RWPE2 (cell line): ENCODE measurements around the gene TSPEAR.

Experiments
- ATAC-seq: fragments of 200-7000 bp; cut with Tn5 transposase; 3 replicates; pipeline ENCODE4 v1.9.1; 2021; ENCODE audit warnings: low read depth
- DNase-seq: peaks from one replicate; pipeline ENCODE4 v3.0.0-alpha.2; 2020; ENCODE audit warnings: low spot score
- H3K27ac ChIP-seq: fragments of 450-650 bp; 2 replicates; pipeline ENCODE4 v1.5.1; 2017; ENCODE audit warnings: mild to moderate bottlenecking; ENCODE audit not compliant: poor library complexity, severe bottlenecking
- H3K27me3 ChIP-seq: fragments of 250-450 bp; sonication (Bioruptor Pico); 2 replicates; pipeline ENCODE4 v1.5.1; 2021; ENCODE audit warnings: mild to moderate bottlenecking, moderate library complexity; ENCODE audit not compliant: insufficient read depth, poor library complexity, severe bottlenecking
- H3K36me3 ChIP-seq: fragments of 250-450 bp; sonication (Bioruptor Pico); 2 replicates; pipeline ENCODE4 v1.5.1; 2020; ENCODE audit warnings: low read depth, mild to moderate bottlenecking, moderate library complexity
- H3K4me1 ChIP-seq: fragments of 250-450 bp; sonication (Bioruptor Pico); 2 replicates; pipeline ENCODE4 v1.5.1; 2021; ENCODE audit warnings: mild to moderate bottlenecking, moderate library complexity; ENCODE audit not compliant: insufficient read depth, poor library complexity, severe bottlenecking
- H3K4me3 ChIP-seq: fragments of 250-450 bp; sonication (Bioruptor Pico); 2 replicates; pipeline ENCODE4 v1.5.1; 2021; ENCODE audit warnings: mild to moderate bottlenecking, moderate library complexity; ENCODE audit not compliant: severe bottlenecking
- H3K9me3 ChIP-seq: fragments of 250-450 bp; sonication (Bioruptor Pico); 2 replicates; pipeline ENCODE4 v1.5.1; 2021; ENCODE audit warnings: mild to moderate bottlenecking, moderate library complexity; ENCODE audit not compliant: severe bottlenecking
- TF ChIP-seq, protein P1 (sequence below): fragments of 450-650 bp; IDR thresholded peaks from one replicate; pipeline ENCODE4 v1.5.1; 2017; ENCODE audit warnings: mild to moderate bottlenecking, moderate library complexity; ENCODE audit not compliant: poor library complexity, severe bottlenecking

Gene TSPEAR

DNA sequence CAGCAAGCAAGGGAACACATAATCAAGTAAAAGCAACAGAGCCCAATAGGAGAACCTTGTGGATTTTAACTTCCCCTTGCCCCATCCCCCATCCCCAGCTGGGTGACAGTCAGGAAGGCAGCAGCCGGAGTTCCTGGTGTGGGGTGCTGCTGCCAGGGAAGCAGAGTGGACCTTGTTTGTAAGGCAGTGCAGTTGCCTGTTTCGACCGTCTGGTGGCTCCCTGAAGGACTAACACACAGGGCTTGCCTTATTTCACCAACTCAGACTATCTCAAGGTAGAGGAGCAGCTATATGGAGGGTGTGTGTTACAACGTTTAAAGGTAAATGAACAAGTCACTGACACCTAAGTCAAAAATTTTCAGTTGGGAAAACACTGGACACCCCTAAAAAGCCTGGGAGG, 92.9 kb downstream of the TSPEAR start:
- Histone ChIP-seq H3K27ac (no peak overlapping the region), H3K36me3 (no peaks in the 10 kb centered on the region), H3K9me3 (peaks cover 2% of the 10 kb centered on the region), H3K4me1 (no peaks in the 10 kb centered on the region), H3K4me3 (no peak overlapping the region), H3K27me3 (peaks cover 21% of the 10 kb centered on the region)
- TF ChIP-seq, protein P1, sequence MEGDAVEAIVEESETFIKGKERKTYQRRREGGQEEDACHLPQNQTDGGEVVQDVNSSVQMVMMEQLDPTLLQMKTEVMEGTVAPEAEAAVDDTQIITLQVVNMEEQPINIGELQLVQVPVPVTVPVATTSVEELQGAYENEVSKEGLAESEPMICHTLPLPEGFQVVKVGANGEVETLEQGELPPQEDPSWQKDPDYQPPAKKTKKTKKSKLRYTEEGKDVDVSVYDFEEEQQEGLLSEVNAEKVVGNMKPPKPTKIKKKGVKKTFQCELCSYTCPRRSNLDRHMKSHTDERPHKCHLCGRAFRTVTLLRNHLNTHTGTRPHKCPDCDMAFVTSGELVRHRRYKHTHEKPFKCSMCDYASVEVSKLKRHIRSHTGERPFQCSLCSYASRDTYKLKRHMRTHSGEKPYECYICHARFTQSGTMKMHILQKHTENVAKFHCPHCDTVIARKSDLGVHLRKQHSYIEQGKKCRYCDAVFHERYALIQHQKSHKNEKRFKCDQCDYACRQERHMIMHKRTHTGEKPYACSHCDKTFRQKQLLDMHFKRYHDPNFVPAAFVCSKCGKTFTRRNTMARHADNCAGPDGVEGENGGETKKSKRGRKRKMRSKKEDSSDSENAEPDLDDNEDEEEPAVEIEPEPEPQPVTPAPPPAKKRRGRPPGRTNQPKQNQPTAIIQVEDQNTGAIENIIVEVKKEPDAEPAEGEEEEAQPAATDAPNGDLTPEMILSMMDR: no peak
- no peak for DNase-seq
- ATAC-seq: no peak

DNA sequence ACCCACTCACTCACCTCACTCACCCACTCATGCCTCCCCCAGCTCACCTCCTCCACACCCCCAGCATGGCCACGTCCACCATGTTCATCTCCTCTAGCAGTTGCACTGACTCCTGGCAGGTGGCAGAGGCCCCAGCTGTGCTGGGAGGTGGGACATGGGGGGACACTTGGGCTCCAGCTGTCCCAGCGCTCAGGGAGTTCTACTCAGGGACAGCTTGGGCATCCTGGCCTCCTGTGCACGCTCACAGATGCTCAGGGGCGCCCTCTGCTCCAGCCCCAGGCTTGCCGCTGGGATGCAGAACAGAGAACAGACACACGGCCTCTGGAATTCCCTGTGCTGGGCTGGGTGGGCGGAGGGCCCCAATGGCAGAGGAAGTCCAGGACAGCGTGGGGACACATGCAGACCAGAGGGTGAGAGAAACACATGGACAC, 94.3 kb downstream of the TSPEAR start:
- Histone ChIP-seq H3K27me3 (peaks cover 21% of the 10 kb centered on the region), H3K4me1 (no peaks in the 10 kb centered on the region), H3K4me3 (no peak overlapping the region), H3K36me3 (no peaks in the 10 kb centered on the region), H3K9me3 (no peaks in the 10 kb centered on the region), H3K27ac (no peak overlapping the region)
- TF ChIP-seq, protein P1: no peak
- ATAC-seq: no peak
- no peak for DNase-seq

DNA sequence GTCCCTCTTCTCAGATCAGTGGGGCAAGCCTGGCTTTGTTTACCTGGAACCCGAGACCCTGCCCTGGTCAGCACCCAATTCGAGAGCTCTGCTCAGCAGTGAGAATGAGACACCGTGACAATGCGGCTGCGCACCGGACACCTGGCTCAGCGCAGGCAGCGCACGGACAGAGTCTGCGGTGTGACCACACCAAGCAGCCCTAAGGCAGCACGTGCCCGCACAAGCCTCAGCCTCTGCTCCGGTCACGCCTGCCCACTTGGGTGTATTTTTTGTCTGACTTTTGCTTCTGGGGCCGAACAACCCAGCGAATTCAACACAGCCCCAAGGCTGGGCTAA, 94.8 kb downstream of the TSPEAR start:
- TF ChIP-seq, protein P1: no peak
- peak; percentile 44; the same call in 1 of the 3 replicates for ATAC-seq

DNA sequence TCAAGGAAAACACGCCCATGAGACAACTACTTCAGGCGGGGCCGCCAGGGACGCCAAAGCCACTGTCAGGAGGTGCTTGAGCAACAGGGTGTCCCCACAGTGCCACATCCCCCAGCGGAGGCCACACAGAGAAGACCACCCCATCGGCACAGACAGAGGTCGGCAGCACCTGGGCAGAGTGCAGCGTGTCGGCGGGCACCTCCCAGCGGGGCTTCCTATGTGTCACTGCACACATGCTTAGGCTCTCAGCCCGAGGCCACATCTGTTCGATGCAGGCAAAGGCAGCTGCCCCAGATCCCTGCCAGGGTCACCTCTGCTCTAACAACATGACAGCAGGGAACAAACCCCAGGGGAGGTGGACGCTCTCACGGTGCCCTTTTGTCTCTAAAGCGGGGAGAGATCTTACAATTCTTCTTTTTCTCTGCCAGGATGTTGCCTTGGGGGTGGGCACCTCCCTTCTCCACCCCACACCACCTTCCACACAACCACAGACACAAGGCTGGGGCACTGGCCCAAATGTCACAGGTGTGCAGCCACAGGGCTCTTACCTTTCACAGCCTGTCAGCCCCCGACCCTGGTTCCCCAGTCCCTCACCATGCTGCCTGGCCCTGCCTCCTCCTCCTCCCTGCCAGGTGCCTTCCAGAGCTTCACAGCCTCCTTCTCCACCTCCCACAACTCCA, 95.3 kb downstream of the TSPEAR start:
- TF ChIP-seq, protein P1: no peak
- Histone ChIP-seq H3K4me1 (no peaks in the 10 kb centered on the region), H3K4me3 (no peak overlapping the region), H3K27ac (no peak overlapping the region), H3K9me3 (no peaks in the 10 kb centered on the region), H3K36me3 (no peaks in the 10 kb centered on the region), H3K27me3 (peaks cover 21% of the 10 kb centered on the region)
- DNase-seq: no peak
- no peak for ATAC-seq

More for the DNA sequence above, 94.8 kb downstream of the TSPEAR start:
- Histone ChIP-seq H3K4me3 (no peak overlapping the region), H3K4me1 (no peaks in the 10 kb centered on the region), H3K27ac (no peak overlapping the region), H3K36me3 (no peaks in the 10 kb centered on the region), H3K27me3 (peaks cover 21% of the 10 kb centered on the region), H3K9me3 (no peaks in the 10 kb centered on the region)
- no peak for DNase-seq

DNA sequence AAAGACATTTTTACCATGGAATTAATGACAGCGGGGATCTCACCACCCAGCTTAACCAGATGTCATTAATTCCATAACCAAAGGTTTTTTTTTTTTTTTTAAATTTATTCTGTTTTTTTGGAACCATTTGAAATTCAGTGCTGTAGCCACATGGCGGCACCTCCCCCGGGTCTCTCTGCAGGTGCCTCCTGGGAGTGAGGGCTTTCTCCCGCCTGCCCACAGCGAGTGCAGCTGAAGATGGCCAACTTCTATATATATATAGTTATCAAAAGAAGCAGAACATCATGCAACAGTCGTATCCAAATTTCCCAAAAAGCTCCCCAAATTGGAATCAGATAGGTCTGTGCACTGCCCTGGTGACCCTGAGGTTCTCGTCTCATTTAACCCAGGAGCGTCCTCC, 95.9 kb downstream of the TSPEAR start:
- DNase-seq: no peak
- H3K9me3 ChIP-seq: no peaks in the 10 kb centered on the region
- H3K36me3 ChIP-seq: no peaks in the 10 kb centered on the region
- H3K4me3 ChIP-seq: no peak overlapping the region
- H3K27ac ChIP-seq: no peak overlapping the region
- H3K27me3 ChIP-seq: peaks cover 21% of the 10 kb centered on the region
- no peaks in the 10 kb centered on the region for H3K4me1 ChIP-seq
- TF ChIP-seq, protein P1: no peak
- no peak for ATAC-seq
